Stimulated activated CD8-positive, alpha-beta memory T cell treated with anti-CD3 and anti-CD28 coated beads, Interleukin-7, amount 100 ng/mL, for 1 hour (primary cell): ENCODE results near the gene KCNIP1.

Experiments
- DNase-seq, 2 donors: peaks; one replicate each; pipeline ENCODE4 v3.0.0-alpha.2; 2020; ENCODE audit warnings: low read depth in 2 of 2

KCNIP1 gene

GRCh38 chr5:170597109-170597751, 93.4 kb downstream of the KCNIP1 start:
- no peak for DNase-seq

- no peak for DNase-seq
These were observed 94.1 kb downstream of the KCNIP1 start for GRCh38 chr5:170597872-170598271.

- no peak for DNase-seq
These were observed 95.9 kb downstream of the KCNIP1 start for GRCh38 chr5:170599756-170600155.

GRCh38 chr5:170601619-170602018, 97.8 kb downstream of the KCNIP1 start:
- no peak for DNase-seq

- no peak for DNase-seq
These were observed 99.3 kb downstream of the KCNIP1 start for GRCh38 chr5:170603109-170603508.

- DNase-seq: no peak
These were observed 100.1 kb downstream of the KCNIP1 start for GRCh38 chr5:170603578-170604565.

GRCh38 chr5:170606941-170607340, 103.1 kb downstream of the KCNIP1 start:
- DNase-seq: no peak

GRCh38 chr5:170611449-170612090, 107.8 kb downstream of the KCNIP1 start:
- DNase-seq: no peak

- no peak for DNase-seq
These were observed 108.4 kb downstream of the KCNIP1 start for GRCh38 chr5:170612256-170612678.

GRCh38 chr5:170614065-170614490, 110.3 kb downstream of the KCNIP1 start:
- DNase-seq: no peak

- DNase-seq: no peak
These were observed 110.9 kb downstream of the KCNIP1 start for GRCh38 chr5:170614720-170615119.

- DNase-seq: no peak
These were observed 114.0 kb downstream of the KCNIP1 start for GRCh38 chr5:170617533-170618490.

GRCh38 chr5:170619869-170620268, 116.0 kb downstream of the KCNIP1 start:
- no peak for DNase-seq

- DNase-seq: no peak
These were observed 119.1 kb downstream of the KCNIP1 start for GRCh38 chr5:170622933-170623332.

GRCh38 chr5:170623576-170624181, 119.9 kb downstream of the KCNIP1 start:
- DNase-seq: no peak

- no peak for DNase-seq
These were observed 121.7 kb downstream of the KCNIP1 start for GRCh38 chr5:170625221-170626165.

GRCh38 chr5:170626507-170627150, 122.8 kb downstream of the KCNIP1 start:
- no peak for DNase-seq

GRCh38 chr5:170627271-170627670, 123.5 kb downstream of the KCNIP1 start:
- no peak for DNase-seq

GRCh38 chr5:170628028-170628427, 124.2 kb downstream of the KCNIP1 start:
- DNase-seq: no peak
